ENCODE measurements around the gene IL1RL2.

IL1RL2 gene

GRCh38 chr2:102241616-102242305, 54.9 kb downstream of the IL1RL2 start:
- TF ChIP-seq CTCF (conservative IDR thresholded peaks at IDR 0.05; ENCODE audit: low read depth), result no peak
- no peak overlapping the region for H3K27ac ChIP-seq
- peak; percentile 8 for DNase-seq (ENCODE audit: low spot score)
- ChIA-PET POLR2A (ENCODE audit: low non-redundant PET) (no interaction called here), CTCF (interaction anchor here (0.6 to 2.2 kb wide), 3 partner anchors 114 to 1647 kb away, joined by 3 to 19 read pairs (median 3); no protein-coding TSS in a partner anchor)

- no peak overlapping the region for H3K27ac ChIP-seq
- ChIA-PET CTCF (interaction anchor here (0.9 kb wide), 1 partner anchor 225 kb away, joined by 3 read pairs; no protein-coding TSS in a partner anchor), POLR2A (ENCODE audit: low non-redundant PET) (no interaction called here)
- TF ChIP-seq CTCF (conservative IDR thresholded peaks at IDR 0.05; ENCODE audit: low read depth), result no peak
- no peak for DNase-seq (ENCODE audit: low spot score)
These were observed 58.7 kb downstream of the IL1RL2 start for GRCh38 chr2:102245266-102246151.

GRCh38 chr2:102250278-102250821, 63.5 kb downstream of the IL1RL2 start:
- H3K27ac ChIP-seq, result no peak overlapping the region
- CTCF ChIA-PET, result interaction anchor here (0.6 to 2.0 kb wide), 3 partner anchors 10 to 148 kb away, joined by 3 to 10 read pairs (median 7); no protein-coding TSS in a partner anchor
- no peak for DNase-seq (ENCODE audit: low spot score)
- POLR2A ChIA-PET (ENCODE audit: low non-redundant PET), result no interaction called here
- TF ChIP-seq CTCF (conservative IDR thresholded peaks at IDR 0.05; ENCODE audit: low read depth), result no peak

- ChIA-PET POLR2A (ENCODE audit: low non-redundant PET) (interaction anchor here (0.7 kb wide), 1 partner anchor 38 kb away, joined by 3 read pairs; no protein-coding TSS in a partner anchor), CTCF (interaction anchor here (0.6 to 2.0 kb wide), 6 partner anchors 11 to 1066 kb away, joined by 3 to 10 read pairs (median 3); no protein-coding TSS in a partner anchor)
- TF ChIP-seq CTCF (conservative IDR thresholded peaks at IDR 0.05; ENCODE audit: low read depth), result peak; percentile 37; the same call in 1 of the 2 replicates
- DNase-seq (ENCODE audit: low spot score), result peak; percentile 30
- H3K27ac ChIP-seq, result no peak overlapping the region
These were observed 64.4 kb downstream of the IL1RL2 start for GRCh38 chr2:102251042-102251848.

- POLR2A ChIA-PET (ENCODE audit: low non-redundant PET), result no interaction called here
- CTCF ChIA-PET, result interaction anchor here (0.7 to 2.0 kb wide), 4 partner anchors 11 to 1067 kb away, joined by 3 to 10 read pairs (median 5); no protein-coding TSS in a partner anchor
- TF ChIP-seq CTCF (conservative IDR thresholded peaks at IDR 0.05; ENCODE audit: low read depth), result 0 out of 2 replicates have a peak, but pooled peaks have one; percentile 6
- DNase-seq (ENCODE audit: low spot score), result no peak
- no peak overlapping the region for H3K27ac ChIP-seq
These were observed 65.0 kb downstream of the IL1RL2 start for GRCh38 chr2:102251849-102252203.
